Activated naive CD4-positive, alpha-beta T cell treated with anti-CD3 and anti-CD28 coated beads for 36 hours (primary cell): Measurements from ENCODE around the gene POF1B. TPM values are rescaled to one million over a fixed set of nuclear protein-coding genes. Genes with fewer than 3 reads are reported as not detected.
A peak's percentile ranks its signal among the peaks of the same experiment; 100 is the strongest.

Experiments used
- CTCF ChIA-PET: fragments of 350-600 bp; sonication (Branson Sonifier 250); formaldehyde crosslinking; loops from one replicate; lab custom pipeline; 2021; ENCODE audit warnings: antibody characterized with exemption; lab: Charles Lee
- DNase-seq: peaks from one replicate; pipeline ENCODE4 v3.0.0-alpha.2; 2020
- H3K27ac Mint-ChIP-seq: one replicate; pipeline ENCODE4 v1.8.0; 2021; ENCODE audit warnings: mild to moderate bottlenecking, mixed read lengths
- H3K27me3 Mint-ChIP-seq: one replicate; pipeline ENCODE4 v1.8.0; 2021; ENCODE audit warnings: low read depth, mixed read lengths
- H3K36me3 Mint-ChIP-seq: one replicate; pipeline ENCODE4 v1.8.0; 2021; ENCODE audit warnings: low read depth, mixed read lengths
- H3K4me1 Mint-ChIP-seq: one replicate; pipeline ENCODE4 v1.8.0; 2021; ENCODE audit warnings: low read depth, mixed read lengths
- H3K4me3 Mint-ChIP-seq: one replicate; pipeline ENCODE4 v1.8.0; 2021; ENCODE audit warnings: mild to moderate bottlenecking, moderate library complexity, mixed read lengths
- H3K9me3 Mint-ChIP-seq: one replicate; pipeline ENCODE4 v1.8.0; 2021; ENCODE audit warnings: mixed read lengths
- intact Hi-C: fragments of 100-400 bp; cut with micrococcal nuclease; formaldehyde crosslinking; loops from one replicate; pipeline ENCODE4 v1.15.1; 2023
- total RNA-seq, 2 experiments: library from RNA; stranded (reverse); gene quantifications; one replicate each; pipeline ENCODE4 v1.2.3, GENCODE V29; 2021

The POF1B gene, protein sequence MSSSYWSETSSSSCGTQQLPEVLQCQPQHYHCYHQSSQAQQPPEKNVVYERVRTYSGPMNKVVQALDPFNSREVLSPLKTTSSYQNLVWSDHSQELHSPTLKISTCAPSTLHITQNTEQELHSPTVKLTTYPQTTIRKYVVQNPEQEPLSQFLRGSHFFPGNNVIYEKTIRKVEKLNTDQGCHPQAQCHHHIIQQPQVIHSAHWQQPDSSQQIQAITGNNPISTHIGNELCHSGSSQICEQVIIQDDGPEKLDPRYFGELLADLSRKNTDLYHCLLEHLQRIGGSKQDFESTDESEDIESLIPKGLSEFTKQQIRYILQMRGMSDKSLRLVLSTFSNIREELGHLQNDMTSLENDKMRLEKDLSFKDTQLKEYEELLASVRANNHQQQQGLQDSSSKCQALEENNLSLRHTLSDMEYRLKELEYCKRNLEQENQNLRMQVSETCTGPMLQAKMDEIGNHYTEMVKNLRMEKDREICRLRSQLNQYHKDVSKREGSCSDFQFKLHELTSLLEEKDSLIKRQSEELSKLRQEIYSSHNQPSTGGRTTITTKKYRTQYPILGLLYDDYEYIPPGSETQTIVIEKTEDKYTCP
- under 1 TPM; 0.12 to 0.19 TPM for total RNA-seq

DNA sequence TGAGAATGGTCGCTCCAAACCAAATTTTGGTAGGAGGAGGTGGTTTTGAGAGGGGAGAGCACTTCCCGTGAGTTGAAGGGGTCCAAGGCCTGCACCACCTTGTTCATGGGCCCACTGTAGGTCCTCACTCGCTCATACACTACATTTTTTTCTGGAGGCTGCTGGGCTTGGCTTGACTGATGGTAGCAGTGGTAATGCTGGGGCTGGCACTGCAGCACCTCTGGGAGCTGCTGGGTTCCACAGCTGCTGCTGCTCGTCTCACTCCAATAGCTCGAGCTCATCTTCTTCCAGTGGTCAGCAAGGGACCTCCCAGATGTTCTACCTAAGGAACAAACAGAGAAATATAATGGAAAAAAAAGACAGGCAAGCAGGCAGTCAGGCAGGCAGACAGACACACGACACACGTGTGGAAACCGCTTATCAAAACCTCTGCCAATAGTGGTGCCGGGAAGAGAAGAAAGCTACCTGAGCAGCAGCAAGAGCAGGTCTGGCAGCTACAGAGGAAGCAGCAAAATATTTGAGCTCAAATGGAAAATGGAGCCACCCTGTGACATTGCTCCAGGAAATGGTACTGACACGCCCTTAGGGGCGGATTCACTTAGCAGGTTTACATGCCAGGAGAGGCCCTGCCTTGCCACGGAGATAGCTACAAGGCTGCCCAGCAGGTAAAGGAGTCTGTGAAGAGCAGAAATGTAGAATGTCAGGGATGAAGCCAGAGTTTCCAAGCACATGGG is at the start of gene POF1B:
TSS of gene POF1B (minus strand) at position 492 of the 734 bp plus-strand sequence. CDS start at position 281, 211 bp downstream.
- H3K27me3 Mint-ChIP-seq = no peaks in the 10 kb centered on the region
- CTCF ChIA-PET = interaction anchor here (1.0 kb wide), 1 partner anchor 31 kb away, joined by 3 read pairs; no protein-coding TSS in a partner anchor
- H3K36me3 Mint-ChIP-seq = no peaks in the 10 kb centered on the region
- H3K9me3 Mint-ChIP-seq = no peaks in the 10 kb centered on the region
- no peak within 1 kb of the TSS for H3K27ac Mint-ChIP-seq
- intact Hi-C loops = no loop called here
- H3K4me3 Mint-ChIP-seq = no peak within 1 kb of the TSS
- H3K4me1 Mint-ChIP-seq = no peaks in the 10 kb centered on the region
- peak; percentile 2 for DNase-seq

DNA sequence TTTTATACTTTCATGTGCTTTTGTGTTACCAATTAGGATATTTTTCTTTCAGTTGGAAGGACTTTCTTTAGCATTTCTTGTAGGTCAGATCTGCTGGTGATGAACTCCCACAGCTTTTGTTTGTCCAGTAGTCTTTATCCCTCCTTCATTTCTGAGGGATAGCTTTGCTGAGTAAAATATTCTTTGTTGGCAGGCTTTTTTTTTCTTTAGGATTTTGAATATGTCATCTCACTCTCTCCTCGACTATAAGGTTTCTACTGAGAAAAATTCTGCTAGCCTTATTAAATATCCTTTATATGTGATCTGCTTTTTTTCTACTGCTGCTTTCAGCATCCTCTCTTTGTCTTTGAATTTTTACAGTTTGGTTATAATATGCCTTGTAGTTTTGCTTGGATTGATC is 49.6 kb upstream of the POF1B start:
- H3K9me3 Mint-ChIP-seq = peaks cover 3% of the 10 kb centered on the region
- intact Hi-C loops = no loop called here
- CTCF ChIA-PET = no interaction called here
- H3K4me3 Mint-ChIP-seq = no peak overlapping the region
- DNase-seq = no peak
- H3K4me1 Mint-ChIP-seq = no peaks in the 10 kb centered on the region
- no peaks in the 10 kb centered on the region for H3K27me3 Mint-ChIP-seq
- no peak overlapping the region for H3K27ac Mint-ChIP-seq
- H3K36me3 Mint-ChIP-seq = peaks cover 1% of the 10 kb centered on the region

DNA sequence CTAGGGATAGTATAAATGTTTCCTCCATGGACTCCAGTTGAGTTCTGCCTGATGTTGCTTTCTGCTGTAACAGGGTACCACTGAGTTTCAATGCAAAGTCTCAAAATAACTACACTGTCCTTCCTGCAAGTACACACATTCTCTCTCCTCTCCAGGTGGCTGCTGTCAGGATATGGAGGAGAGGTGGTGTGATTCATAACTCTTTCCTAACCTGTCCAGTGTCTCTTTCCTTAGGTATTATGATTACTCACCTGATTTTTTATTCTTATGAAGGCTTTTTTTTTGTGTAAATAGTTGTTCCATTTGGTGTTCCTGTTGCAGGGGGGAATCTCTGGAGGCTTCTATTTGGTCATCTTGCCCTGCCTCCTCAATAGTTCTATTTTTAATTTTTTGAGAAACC is 39.8 kb upstream of the POF1B start:
- intact Hi-C loops = no loop called here
- no peak overlapping the region for H3K27ac Mint-ChIP-seq
- no peaks in the 10 kb centered on the region for H3K4me1 Mint-ChIP-seq
- no peak for DNase-seq
- H3K4me3 Mint-ChIP-seq = no peak overlapping the region
- H3K9me3 Mint-ChIP-seq = peaks cover 3% of the 10 kb centered on the region
- no peaks in the 10 kb centered on the region for H3K27me3 Mint-ChIP-seq
- no peaks in the 10 kb centered on the region for H3K36me3 Mint-ChIP-seq
- CTCF ChIA-PET = no interaction called here

DNA sequence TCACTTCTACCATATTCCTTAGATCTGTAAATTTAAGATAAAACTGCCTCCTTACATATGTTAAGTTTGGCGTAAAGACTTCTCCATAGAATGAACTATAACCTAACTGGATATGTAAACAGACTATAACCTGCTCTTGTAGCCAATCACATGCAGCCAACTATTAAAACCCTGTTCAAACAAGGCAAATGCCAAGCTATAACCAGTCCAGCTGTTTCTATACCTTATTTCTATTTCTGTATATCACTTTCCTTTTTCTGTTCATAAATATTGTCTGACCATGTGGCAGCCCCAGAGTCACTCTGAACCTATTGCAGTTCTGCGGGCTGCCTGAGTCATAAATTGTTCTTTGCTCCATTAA is 12.4 kb upstream of the POF1B start:
- CTCF ChIA-PET = no interaction called here
- Mint-ChIP-seq H3K9me3 (peaks cover 7% of the 10 kb centered on the region), H3K36me3 (no peaks in the 10 kb centered on the region), H3K4me1 (no peaks in the 10 kb centered on the region), H3K27ac (no peak overlapping the region), H3K4me3 (no peak overlapping the region), H3K27me3 (no peaks in the 10 kb centered on the region)
- DNase-seq = no peak
- intact Hi-C loops = no loop called here

DNA sequence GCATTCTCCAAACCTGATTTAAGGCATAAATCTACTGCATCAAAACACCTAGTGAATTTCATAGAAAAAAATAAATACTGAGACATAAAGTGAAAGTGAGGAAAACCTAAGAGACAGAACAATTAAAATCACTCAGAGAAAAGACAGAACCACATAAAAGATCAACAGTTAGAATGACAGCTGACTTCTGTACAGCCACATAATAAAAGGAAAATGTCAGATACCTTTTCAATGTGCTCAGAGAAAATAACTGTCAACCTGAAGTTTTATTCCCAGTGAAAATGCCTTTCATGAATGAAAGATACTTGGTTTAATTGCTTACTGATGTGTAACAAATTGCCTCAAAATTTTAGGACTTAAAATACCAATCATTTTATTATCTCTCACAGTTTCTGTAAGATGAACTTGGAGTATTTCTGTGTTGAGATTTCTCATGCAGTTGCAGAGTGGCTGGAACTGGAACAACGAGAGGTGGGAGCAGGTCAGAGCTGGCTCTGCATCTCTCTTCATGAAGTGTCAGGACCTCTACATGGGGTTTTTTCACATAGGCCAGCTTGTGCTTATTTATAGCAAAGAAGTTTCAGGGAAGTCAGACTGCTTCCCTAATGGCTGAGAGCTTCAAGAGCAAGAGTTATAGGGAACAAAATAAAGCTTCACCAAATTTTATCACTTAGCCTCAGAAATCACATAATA is 11.9 kb upstream of the POF1B start:
- CTCF ChIA-PET = no interaction called here
- no peak overlapping the region for H3K27ac Mint-ChIP-seq
- intact Hi-C loops = no loop called here

DNA sequence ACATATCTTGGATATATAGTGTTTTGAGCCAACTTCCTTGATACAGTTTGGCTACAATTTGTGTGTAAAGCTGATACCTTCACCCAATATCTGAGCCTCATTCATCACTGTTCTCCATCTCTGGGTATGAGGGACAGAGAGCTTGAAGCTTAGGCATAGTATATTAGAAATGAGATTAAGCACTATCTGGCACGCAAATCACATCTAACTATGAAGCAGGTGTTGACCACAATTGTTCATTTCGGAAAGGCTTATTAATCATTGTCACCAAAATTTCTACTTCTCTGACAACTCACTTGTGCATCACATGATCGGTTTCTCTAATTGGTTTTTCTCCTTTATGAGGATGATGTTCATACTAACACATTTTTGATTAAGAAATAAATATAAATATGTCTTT is 2.1 kb upstream of the POF1B start:
- CTCF ChIA-PET = no interaction called here

More for the DNA sequence above, 11.9 kb upstream of the POF1B start:
- H3K4me1 Mint-ChIP-seq = no peaks in the 10 kb centered on the region
- H3K9me3 Mint-ChIP-seq = peaks cover 7% of the 10 kb centered on the region
- no peaks in the 10 kb centered on the region for H3K36me3 Mint-ChIP-seq
- no peaks in the 10 kb centered on the region for H3K27me3 Mint-ChIP-seq
- no peak for DNase-seq
- no peak overlapping the region for H3K4me3 Mint-ChIP-seq

DNA sequence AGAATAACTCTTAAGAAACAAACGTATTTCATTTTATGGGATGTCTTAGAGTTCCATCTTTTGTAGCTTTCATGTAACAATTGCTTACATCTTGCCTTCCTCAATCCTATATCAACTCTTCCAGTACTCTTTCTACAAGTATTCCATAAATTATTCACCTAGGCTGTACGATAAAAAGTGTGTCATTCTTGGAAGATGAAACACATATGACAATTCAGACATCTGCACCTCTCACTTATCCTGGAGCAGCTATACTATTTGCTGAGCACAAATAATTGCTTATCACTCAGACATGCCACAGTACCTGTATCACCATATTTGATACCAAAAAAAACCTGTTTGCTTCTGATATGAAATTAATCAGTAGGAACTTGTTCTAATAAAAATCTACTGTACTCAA is 1.0 kb downstream of the POF1B start:
- H3K27me3 Mint-ChIP-seq = no peaks in the 10 kb centered on the region
- CTCF ChIA-PET = no interaction called here
- no peak overlapping the region for H3K4me3 Mint-ChIP-seq
- H3K9me3 Mint-ChIP-seq = no peaks in the 10 kb centered on the region
- H3K27ac Mint-ChIP-seq = no peak overlapping the region
- intact Hi-C loops = no loop called here
- H3K36me3 Mint-ChIP-seq = no peaks in the 10 kb centered on the region
- no peak for DNase-seq
- no peaks in the 10 kb centered on the region for H3K4me1 Mint-ChIP-seq

More for the DNA sequence above, 2.1 kb upstream of the POF1B start:
- Mint-ChIP-seq H3K9me3 (no peaks in the 10 kb centered on the region), H3K27me3 (no peaks in the 10 kb centered on the region), H3K27ac (no peak overlapping the region), H3K36me3 (no peaks in the 10 kb centered on the region), H3K4me3 (no peak overlapping the region), H3K4me1 (no peaks in the 10 kb centered on the region)
- intact Hi-C loops = no loop called here
- no peak for DNase-seq

DNA sequence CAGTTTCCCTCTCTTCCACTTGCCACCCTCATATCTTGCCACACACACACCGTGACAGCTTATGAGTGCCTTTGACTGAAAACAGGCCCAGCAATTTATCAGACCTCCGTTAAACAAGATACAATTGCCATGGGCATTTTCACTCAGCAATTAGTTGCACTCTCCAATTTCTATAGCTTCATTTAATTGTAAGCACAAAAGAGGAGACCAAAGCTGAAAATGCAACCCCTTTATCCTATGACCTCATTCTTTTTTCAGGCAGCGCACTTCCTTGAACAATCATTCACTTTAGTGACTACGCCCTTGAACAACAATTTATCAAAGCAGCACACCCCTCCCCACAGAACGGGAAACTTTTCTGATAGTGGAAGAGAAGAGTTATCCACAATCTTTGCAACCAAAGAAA is 4.1 kb downstream of the POF1B start:
- CTCF ChIA-PET = no interaction called here
- no peaks in the 10 kb centered on the region for H3K27me3 Mint-ChIP-seq
- no peaks in the 10 kb centered on the region for H3K4me1 Mint-ChIP-seq
- no peak for DNase-seq
- intact Hi-C loops = no loop called here
- H3K36me3 Mint-ChIP-seq = no peaks in the 10 kb centered on the region
- H3K27ac Mint-ChIP-seq = no peak overlapping the region
- no peaks in the 10 kb centered on the region for H3K9me3 Mint-ChIP-seq
- H3K4me3 Mint-ChIP-seq = no peak overlapping the region

DNA sequence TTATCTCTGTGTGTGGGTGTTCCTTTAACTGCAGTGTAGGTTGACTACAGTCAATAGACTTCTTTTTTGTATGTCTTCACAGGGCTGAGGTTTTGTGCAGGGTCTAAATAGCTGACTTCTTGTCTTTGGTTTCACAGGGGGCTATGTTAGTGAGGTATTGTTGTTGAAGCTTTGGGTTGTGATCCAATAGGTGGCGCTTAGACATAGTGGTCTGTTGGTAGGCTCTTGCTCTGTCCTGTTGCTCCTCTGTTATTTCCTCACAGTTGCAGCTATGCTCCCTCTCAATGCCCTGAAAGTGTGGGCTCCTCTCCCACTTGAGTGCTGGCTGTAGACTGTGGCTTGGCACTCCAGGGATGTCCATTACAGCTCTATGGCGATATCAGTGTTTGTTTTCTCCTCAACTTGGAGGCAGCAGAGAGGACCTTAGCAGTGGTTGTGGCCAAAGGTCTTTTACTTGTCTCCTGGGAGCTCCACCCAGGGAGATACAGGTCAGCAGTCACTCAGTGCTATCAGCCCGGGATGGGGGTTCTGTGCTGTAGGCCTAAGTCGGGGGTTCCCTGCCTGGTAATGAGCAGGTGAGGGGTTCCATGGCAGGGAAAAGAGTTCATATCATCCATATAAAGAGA is 14.0 kb downstream of the POF1B start:
- no peak for DNase-seq
- Mint-ChIP-seq H3K27ac (no peak overlapping the region), H3K4me1 (no peaks in the 10 kb centered on the region), H3K27me3 (no peaks in the 10 kb centered on the region), H3K4me3 (no peak overlapping the region), H3K36me3 (no peaks in the 10 kb centered on the region), H3K9me3 (peaks cover 1% of the 10 kb centered on the region)
- intact Hi-C loops = no loop called here
- CTCF ChIA-PET = no interaction called here

DNA sequence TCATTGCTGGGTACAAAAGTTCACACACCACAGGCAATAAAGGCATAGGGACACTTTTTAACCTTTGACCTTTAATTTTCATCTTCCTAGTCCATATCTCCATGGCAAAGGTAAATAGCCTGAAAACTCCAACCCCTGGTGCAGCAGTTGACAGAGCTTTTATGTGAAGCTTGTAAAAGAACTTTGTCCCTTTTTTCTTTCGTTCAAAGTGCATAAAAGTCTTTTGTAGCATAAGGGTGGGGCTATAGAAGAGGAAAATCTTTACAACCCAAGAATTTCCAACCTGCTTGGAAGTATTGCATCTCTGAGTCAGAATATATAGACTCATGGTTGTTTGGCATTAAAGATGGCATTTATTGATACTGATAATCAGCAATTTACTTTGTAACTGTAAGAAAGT is 20.4 kb downstream of the POF1B start:
- no peaks in the 10 kb centered on the region for H3K36me3 Mint-ChIP-seq
- H3K27me3 Mint-ChIP-seq = no peaks in the 10 kb centered on the region
- CTCF ChIA-PET = interaction anchor here (0.6 kb wide), 1 partner anchor 21 kb away, joined by 3 read pairs; no protein-coding TSS in a partner anchor
- no peaks in the 10 kb centered on the region for H3K9me3 Mint-ChIP-seq
- no peak overlapping the region for H3K27ac Mint-ChIP-seq
- no peak overlapping the region for H3K4me3 Mint-ChIP-seq
- H3K4me1 Mint-ChIP-seq = no peaks in the 10 kb centered on the region
- DNase-seq = no peak
- intact Hi-C loops = no loop called here

DNA sequence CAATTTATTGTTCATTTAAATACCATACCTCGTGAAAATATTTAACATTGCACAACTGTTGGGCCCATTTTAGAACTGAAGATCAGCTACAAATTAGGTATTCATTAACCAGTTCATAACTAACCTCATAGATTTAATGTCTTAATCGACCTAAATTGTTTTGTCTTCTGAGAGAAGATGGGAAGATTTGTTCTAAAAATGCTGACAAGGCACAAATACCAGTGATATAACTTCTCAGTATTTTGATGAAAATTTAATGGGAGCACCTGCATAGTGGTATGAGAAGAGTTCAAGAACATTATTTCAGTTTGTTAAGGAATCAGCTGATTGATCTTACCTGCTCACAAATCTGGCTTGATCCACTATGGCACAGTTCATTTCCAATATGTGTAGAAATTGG is 33.9 kb downstream of the POF1B start:
- Mint-ChIP-seq H3K9me3 (no peaks in the 10 kb centered on the region), H3K36me3 (no peaks in the 10 kb centered on the region), H3K4me3 (no peak overlapping the region), H3K4me1 (no peaks in the 10 kb centered on the region), H3K27ac (no peak overlapping the region), H3K27me3 (no peaks in the 10 kb centered on the region)
- CTCF ChIA-PET = no interaction called here
- no peak for DNase-seq
- intact Hi-C loops = no loop called here

DNA sequence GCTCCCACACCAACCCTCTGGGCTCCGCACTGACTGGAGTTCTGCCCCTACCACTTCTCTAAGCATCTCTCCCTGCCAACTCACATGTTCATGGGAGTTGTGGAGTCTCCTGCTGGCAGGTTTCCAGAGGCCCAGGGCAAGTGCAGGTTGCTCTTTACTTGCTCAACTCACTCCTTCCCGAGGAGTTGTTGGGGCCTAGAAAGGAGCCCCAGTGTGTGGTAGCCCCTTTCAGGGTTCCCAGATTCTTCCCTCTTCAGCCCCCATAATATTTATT is 52.5 kb downstream of the POF1B start:
- CTCF ChIA-PET = no interaction called here
- Mint-ChIP-seq H3K27ac (no peak overlapping the region), H3K27me3 (no peaks in the 10 kb centered on the region), H3K36me3 (no peaks in the 10 kb centered on the region), H3K9me3 (no peaks in the 10 kb centered on the region), H3K4me3 (no peak overlapping the region), H3K4me1 (no peaks in the 10 kb centered on the region)
- no peak for DNase-seq
- intact Hi-C loops = no loop called here
